ENCODE measurements around the gene NHERF2.
"Not testable (repeated sequence)": the region's sequence is repeated elsewhere in the genome, so short reads cannot be mapped to it uniquely, and the experiment has no call there.

NHERF2 gene

DNA sequence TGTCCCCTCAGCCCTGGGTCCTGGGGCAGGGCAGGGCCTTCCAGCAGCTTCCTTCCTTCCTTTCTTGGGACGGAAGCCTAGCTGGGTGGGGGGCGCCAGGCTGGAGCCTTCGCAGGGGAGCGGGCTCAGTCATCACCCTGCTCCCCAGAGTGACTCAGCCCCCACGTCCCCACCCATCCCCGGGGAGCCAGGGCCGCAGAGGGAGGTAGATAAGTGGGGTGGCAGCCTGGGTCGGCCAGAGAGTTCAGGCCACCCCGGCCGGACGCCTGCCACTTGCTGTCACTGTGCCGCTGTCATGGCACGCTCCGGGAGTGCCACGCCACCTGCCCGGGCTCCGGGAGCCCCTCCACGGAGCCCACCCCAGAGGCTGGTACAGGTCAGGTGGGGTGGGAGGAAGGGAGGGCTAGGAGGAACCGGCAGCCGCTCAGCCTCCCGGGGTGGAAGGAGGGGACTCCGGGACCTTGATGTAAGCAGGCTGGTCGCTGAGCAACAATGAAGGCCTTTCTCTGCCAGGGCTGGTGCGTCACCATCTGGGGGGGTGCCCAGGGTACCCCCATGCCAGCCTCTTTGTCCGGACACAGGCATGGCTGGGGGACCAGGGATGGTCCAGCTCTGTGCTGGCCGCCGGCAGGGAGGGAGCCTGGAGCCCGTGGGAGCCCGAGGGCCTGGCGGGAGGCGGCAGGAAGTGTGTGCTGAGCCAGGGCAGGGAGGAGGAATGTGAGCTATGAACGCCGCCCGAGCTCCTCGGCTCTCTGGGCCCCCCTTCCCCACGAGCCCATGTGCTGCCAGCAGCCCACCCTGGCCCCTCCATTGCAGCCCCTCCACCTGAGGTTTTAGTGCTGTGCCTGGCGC is 6.6 kb downstream of the NHERF2 start:
- peak overlapping the region; percentile 4 for H3K4me3 ChIP-seq (ENCODE audit: control insufficient read depth, low read depth, low read length)
- TF ChIP-seq, protein P1, sequence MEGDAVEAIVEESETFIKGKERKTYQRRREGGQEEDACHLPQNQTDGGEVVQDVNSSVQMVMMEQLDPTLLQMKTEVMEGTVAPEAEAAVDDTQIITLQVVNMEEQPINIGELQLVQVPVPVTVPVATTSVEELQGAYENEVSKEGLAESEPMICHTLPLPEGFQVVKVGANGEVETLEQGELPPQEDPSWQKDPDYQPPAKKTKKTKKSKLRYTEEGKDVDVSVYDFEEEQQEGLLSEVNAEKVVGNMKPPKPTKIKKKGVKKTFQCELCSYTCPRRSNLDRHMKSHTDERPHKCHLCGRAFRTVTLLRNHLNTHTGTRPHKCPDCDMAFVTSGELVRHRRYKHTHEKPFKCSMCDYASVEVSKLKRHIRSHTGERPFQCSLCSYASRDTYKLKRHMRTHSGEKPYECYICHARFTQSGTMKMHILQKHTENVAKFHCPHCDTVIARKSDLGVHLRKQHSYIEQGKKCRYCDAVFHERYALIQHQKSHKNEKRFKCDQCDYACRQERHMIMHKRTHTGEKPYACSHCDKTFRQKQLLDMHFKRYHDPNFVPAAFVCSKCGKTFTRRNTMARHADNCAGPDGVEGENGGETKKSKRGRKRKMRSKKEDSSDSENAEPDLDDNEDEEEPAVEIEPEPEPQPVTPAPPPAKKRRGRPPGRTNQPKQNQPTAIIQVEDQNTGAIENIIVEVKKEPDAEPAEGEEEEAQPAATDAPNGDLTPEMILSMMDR (conservative IDR thresholded peaks at IDR 0.05; ENCODE audit: control insufficient read depth, insufficient read depth, low read depth, low read length), result no peak
- peak; percentile 34 for DNase-seq (ENCODE audit: low read depth)

DNA sequence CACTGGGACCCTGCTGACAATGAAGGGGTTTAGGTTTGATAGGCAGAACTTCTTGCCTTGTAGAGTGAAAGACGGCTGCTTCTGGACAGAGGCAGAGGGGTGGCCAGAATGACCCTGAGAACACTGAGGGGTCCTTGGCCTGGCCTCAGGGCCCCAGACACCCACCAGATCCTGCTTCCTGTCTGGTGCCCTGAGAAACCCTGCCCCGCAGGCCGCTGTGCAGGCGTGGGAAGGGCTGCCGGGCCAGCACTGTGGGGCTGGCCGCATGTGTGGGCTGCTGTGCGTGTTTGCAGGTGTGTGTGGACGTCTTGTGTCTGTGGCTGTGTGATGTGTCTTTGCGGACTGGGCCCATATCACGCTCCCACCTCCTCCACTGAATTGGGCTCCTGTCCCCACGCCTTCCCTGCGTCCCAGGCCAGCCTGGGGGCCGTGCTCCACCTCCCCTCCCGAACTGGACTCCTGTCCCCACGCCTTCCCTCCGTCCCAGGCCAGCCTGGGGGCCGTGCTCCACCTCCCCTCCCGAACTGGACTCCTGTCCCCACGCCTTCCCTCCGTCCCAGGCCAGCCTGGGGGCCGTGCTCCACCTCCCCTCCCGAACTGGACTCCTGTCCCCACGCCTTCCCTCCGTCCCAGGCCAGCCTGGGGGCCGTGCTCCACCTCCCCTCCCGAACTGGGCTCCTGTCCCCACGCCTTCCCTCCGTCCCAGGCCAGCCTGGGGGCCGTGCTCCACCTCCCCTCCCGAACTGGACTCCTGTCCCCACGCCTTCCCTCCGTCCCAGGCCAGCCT is 7.4 kb downstream of the NHERF2 start:
- peak overlapping the region; percentile 4 for H3K4me3 ChIP-seq (ENCODE audit: control insufficient read depth, low read depth, low read length)
- not testable (repeated sequence) for DNase-seq (ENCODE audit: low read depth)

DNA sequence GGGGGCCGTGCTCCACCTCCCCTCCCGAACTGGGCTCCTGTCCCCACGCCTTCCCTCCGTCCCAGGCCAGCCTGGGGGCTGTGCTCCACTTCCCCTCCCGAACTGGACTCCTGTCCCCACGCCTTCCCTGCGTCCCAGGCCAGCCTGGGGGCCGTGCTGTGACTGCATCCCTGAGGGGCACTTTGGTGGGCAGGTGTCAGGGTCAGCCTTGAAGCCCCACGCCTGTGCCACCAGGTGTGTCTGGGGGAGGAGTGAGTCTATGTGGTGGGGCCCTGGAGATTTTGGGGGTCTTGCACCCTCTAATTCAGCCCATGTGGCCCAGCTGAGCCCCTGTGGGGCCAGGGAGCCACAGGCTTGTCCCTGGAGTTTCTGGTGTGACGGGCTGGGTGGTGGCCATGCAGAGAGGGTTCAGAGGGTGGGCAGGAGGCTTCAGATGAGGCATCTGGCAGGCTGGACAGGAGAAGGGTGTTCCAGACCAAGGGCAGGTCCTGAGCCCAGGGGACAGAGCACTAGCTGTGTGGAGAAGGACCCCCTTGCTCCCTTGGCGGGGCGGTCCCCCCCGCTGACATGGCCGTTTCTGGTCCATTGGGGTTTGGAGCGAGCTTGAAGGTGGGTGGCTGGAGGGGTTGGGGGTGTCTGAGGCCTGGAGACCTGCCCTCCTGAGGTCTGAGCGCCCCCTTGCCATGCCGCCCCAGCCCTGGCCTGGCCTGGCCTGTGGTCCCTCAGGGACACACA is 8.2 kb downstream of the NHERF2 start:
- no peak for DNase-seq (ENCODE audit: low read depth)
- H3K4me3 ChIP-seq (ENCODE audit: control insufficient read depth, low read depth, low read length), result no peak overlapping the region
- TF ChIP-seq, protein P1 (conservative IDR thresholded peaks at IDR 0.05; ENCODE audit: control insufficient read depth, insufficient read depth, low read depth, low read length), result no peak

DNA sequence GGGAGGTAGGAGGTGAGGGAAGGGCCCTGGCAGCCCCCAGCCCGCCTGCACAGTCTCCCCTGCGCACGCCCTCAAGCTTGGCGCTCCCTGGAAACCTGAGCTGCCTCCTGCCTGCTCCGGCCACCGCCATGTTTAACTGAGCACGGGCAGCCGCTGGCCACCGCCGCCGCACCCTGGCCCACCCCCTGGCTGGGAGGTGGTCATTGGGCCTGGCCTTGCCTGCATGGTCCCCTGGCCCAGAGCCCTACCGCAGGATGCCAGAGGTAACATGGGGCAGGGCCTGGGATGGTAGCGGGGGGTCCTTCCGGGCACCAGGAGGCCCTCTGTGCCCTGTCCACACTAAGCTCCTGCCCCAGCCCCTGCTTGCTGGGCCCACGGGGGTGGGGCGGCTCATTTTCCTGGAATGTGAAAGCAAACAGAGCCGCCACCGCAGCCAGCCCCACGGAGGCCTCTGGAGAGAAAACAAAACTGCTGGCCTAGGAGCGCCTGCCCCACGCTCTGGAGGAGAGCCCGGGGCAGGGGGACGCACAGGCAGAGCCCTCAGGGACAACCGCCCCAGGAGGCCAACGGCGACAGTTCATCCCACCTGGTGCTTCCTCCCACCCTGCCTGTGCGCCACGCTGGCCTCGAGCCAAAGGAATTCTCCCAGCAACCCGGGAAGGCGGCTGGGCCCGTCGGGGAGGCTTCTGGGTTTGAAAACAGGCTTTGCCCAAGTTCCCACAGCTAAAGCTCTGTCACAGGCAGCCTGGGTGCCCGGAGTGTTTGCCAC is 8.9 kb downstream of the NHERF2 start:
- DNase-seq (ENCODE audit: low read depth), result peak; percentile 70
- TF ChIP-seq, protein P1 (conservative IDR thresholded peaks at IDR 0.05; ENCODE audit: control insufficient read depth, insufficient read depth, low read depth, low read length), result no peak
- H3K4me3 ChIP-seq (ENCODE audit: control insufficient read depth, low read depth, low read length), result no peak overlapping the region

DNA sequence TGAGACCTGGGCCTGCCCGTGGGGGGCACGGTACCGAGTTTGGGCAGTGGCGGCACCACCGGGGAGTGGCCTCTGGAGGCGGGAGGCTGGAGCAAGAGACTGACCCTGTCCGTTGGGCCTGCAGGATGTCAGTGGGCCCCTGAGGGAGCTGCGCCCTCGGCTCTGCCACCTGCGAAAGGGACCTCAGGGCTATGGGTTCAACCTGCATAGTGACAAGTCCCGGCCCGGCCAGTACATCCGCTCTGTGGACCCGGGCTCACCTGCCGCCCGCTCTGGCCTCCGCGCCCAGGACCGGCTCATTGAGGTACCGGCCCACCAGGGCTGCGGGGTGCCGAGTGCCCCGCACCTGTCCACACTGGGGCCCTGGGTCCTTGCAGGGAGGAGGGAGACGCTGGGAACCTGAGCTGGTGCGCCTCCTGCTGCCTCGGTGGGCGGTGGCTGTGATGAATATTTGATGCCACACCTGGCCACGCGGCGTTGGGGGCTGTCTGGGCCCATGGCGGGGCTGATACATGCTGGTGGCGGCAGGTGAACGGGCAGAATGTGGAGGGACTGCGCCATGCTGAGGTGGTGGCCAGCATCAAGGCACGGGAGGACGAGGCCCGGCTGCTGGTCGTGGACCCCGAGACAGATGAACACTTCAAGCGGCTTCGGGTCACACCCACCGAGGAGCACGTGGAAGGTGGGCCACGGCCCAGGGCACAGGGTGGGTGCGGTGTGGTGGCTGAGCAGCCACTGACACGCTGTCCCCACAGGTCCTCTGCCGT is 9.7 kb downstream of the NHERF2 start:
- TF ChIP-seq, protein P1 (conservative IDR thresholded peaks at IDR 0.05; ENCODE audit: control insufficient read depth, insufficient read depth, low read depth, low read length), result no peak
- no peak for DNase-seq (ENCODE audit: low read depth)
- H3K4me3 ChIP-seq (ENCODE audit: control insufficient read depth, low read depth, low read length), result no peak overlapping the region

DNA sequence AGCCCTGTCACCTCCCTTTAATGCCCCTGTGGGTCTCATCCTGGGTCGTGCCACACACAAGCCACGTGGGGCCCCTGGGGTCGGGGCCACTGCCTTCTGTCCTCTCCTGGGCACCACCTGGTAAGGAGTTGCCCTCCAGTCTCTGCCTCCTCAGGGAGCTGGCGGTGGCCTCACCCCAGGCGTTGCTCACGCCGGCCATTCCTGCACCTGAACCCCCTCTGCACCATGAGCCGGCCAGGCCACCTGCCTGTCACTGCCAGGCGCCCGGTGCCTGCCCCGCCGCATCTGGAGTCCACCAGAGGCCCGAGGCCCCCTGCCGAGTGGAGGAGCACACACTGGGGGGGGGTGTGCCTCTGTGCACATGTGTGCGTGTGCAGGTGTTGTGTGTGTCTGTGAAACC is 10.4 kb downstream of the NHERF2 start:
- TF ChIP-seq, protein P1 (conservative IDR thresholded peaks at IDR 0.05; ENCODE audit: control insufficient read depth, insufficient read depth, low read depth, low read length), result no peak
- H3K4me3 ChIP-seq (ENCODE audit: control insufficient read depth, low read depth, low read length), result no peak overlapping the region
- no peak for DNase-seq (ENCODE audit: low read depth)
